Measurements from ENCODE around the gene COX5A.

The COX5A gene

GRCh38 chr15:74870436-74871215, 67.2 kb downstream of the COX5A start:
- DNase-seq: no peak
